Lower leg skin (tissue), 3 donors: ENCODE measurements around the gene SLC22A16.

Source experiments
- POLR2A ChIP-seq, 2 donors: fragments of 450-650 bp; IDR thresholded peaks; one replicate each; pipeline ENCODE4 v1.6.1; 2016 to 2017; ENCODE audit warnings: antibody characterized with exemption in 2 of 2, mild to moderate bottlenecking in 1 of 2, moderate library complexity in 1 of 2
- TF ChIP-seq, protein P1 (sequence below), 3 donors: fragments of 450-650 bp; IDR thresholded peaks; one replicate each; pipeline ENCODE4 v1.5.1; 2016; ENCODE audit warnings: antibody characterized with exemption in 3 of 3, mild to moderate bottlenecking in 3 of 3, moderate library complexity in 2 of 3

DNA sequence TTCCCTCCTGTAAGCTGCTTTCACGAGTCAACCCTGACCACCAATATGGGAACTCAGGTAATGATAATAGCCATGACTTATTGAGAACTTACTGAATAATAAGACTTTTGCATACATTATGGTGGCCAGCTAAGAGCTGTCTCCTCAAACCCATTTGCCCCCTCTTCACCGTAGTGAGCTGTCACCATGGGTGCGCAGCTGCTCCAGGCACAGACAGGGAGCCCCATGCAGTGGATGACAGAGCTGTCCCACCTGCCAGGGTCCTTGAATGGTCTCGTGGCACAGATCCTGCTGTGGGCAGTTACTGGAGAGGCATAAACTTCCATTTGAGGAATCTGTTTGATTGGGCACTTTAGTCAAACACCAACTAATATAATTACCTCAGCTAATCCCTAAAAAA lies 1.9 kb downstream of the SLC22A16 start:
- TF ChIP-seq, protein P1, sequence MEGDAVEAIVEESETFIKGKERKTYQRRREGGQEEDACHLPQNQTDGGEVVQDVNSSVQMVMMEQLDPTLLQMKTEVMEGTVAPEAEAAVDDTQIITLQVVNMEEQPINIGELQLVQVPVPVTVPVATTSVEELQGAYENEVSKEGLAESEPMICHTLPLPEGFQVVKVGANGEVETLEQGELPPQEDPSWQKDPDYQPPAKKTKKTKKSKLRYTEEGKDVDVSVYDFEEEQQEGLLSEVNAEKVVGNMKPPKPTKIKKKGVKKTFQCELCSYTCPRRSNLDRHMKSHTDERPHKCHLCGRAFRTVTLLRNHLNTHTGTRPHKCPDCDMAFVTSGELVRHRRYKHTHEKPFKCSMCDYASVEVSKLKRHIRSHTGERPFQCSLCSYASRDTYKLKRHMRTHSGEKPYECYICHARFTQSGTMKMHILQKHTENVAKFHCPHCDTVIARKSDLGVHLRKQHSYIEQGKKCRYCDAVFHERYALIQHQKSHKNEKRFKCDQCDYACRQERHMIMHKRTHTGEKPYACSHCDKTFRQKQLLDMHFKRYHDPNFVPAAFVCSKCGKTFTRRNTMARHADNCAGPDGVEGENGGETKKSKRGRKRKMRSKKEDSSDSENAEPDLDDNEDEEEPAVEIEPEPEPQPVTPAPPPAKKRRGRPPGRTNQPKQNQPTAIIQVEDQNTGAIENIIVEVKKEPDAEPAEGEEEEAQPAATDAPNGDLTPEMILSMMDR (IDR thresholded peaks at IDR 0.05), result no peak
- TF ChIP-seq POLR2A (IDR thresholded peaks at IDR 0.05), result no peak
